SK-N-SH treated with all-trans-retinoic acid at 6 μM for 48 hours (cell line): ENCODE results near the gene RXRA.
A peak's percentile ranks its signal among the peaks of the same experiment; 100 is the strongest.

Source experiments
- CSRNP3 ChIP-seq: fragments of 250-450 bp; sonication (Bioruptor Pico); IDR thresholded peaks from 2 replicates; pipeline ENCODE4 v1.5.1; 2021; ENCODE audit warnings: mild to moderate bottlenecking, moderate library complexity
- ESRRG ChIP-seq: fragments of 250-450 bp; sonication (Bioruptor Pico); IDR thresholded peaks from 2 replicates; pipeline ENCODE4 v1.6.1; 2021; ENCODE audit warnings: mild to moderate bottlenecking
- ISL1 ChIP-seq: fragments of 250-450 bp; sonication (Bioruptor Pico); IDR thresholded peaks from 2 replicates; pipeline ENCODE4 v2.1.2; 2022; ENCODE audit warnings: mild to moderate bottlenecking, moderate library complexity
- PATZ1 ChIP-seq: fragments of 250-450 bp; sonication (Bioruptor Pico); IDR thresholded peaks from 2 replicates; pipeline ENCODE4 v1.8.0; 2020; ENCODE audit warnings: mild to moderate bottlenecking, moderate library complexity, borderline replicate concordance
- PPARA ChIP-seq: fragments of 250-450 bp; sonication (Bioruptor Pico); IDR thresholded peaks from 2 replicates; pipeline ENCODE4 v1.5.0; 2020; ENCODE audit warnings: mild to moderate bottlenecking, borderline replicate concordance
- TCF4 ChIP-seq: fragments of 250-450 bp; sonication (Bioruptor Pico); IDR thresholded peaks from 2 replicates; pipeline ENCODE4 v1.8.0; 2021; ENCODE audit warnings: mild to moderate bottlenecking, moderate library complexity, borderline replicate concordance
- ZC3H10 ChIP-seq: fragments of 250-450 bp; sonication (Bioruptor Pico); IDR thresholded peaks from 2 replicates; pipeline ENCODE4 v1.5.1; 2021; ENCODE audit warnings: mild to moderate bottlenecking, moderate library complexity
- ZFP3 ChIP-seq: fragments of 250-450 bp; sonication (Bioruptor Pico); IDR thresholded peaks from 2 replicates; pipeline ENCODE4 v1.5.0; 2020; ENCODE audit warnings: mild to moderate bottlenecking, moderate library complexity
- ZFP30 ChIP-seq: fragments of 450-650 bp; formaldehyde crosslinking; IDR thresholded peaks from 2 replicates; pipeline ENCODE4 v1.5.0; 2022; ENCODE audit warnings: mild to moderate bottlenecking, moderate library complexity

- TF ChIP-seq PPARA (CRISPR knock-in tag), result no peak
- TF ChIP-seq ZC3H10 (CRISPR knock-in tag), result no peak
- TF ChIP-seq CSRNP3, result no peak
- TF ChIP-seq TCF4 (CRISPR knock-in tag), result peak; percentile 91
- TF ChIP-seq PATZ1 (CRISPR knock-in tag), result no peak
- no peak for TF ChIP-seq ZFP3 (CRISPR knock-in tag)
- TF ChIP-seq ESRRG, result no peak
- TF ChIP-seq ISL1 (CRISPR knock-in tag), result no peak
- TF ChIP-seq ZFP30 (CRISPR knock-in tag), result no peak
Measured at GRCh38 chr9:134366223-134367031, 40.2 kb downstream of the RXRA start.
